HepG2 (cell line): ENCODE measurements around the gene TMEM174. TPM values are rescaled to one million over a fixed set of nuclear protein-coding genes. Genes with fewer than 3 reads are reported as not detected.

Experiments
- HNRNPH1 ChIP-seq: fragments of 200-400 bp; formaldehyde crosslinking; optimal IDR thresholded peaks from 2 replicates; pipeline ENCODE3; 2017; ENCODE audit warnings: mild to moderate bottlenecking, low read depth, low read length
- IKZF5 ChIP-seq: IDR thresholded peaks from 2 replicates; pipeline ENCODE4 v1.6.1; 2018; ENCODE audit warnings: missing genetic modification reagents, mild to moderate bottlenecking, missing compliant biosample characterization
- KLF15 ChIP-seq: sonication (generic); formaldehyde crosslinking; IDR thresholded peaks from 2 replicates; pipeline ENCODE4 v1.8.1; 2023; ENCODE audit warnings: borderline replicate concordance, mild to moderate bottlenecking, inconsistent platforms, missing genetic modification reagents, mixed read lengths
- NFE2L1 ChIP-seq: sonication (generic); formaldehyde crosslinking; IDR thresholded peaks from 2 replicates; pipeline ENCODE4 v1.4.0; 2020; ENCODE audit warnings: missing genetic modification reagents, mild to moderate bottlenecking, borderline replicate concordance
- RARA ChIP-seq: IDR thresholded peaks from 2 replicates; pipeline ENCODE4 v1.6.1; 2016; ENCODE audit warnings: missing genetic modification reagents, missing compliant biosample characterization
- XRCC5 ChIP-seq: fragments of 200-400 bp; formaldehyde crosslinking; optimal IDR thresholded peaks from 2 replicates; pipeline ENCODE3; 2017; ENCODE audit warnings: mild to moderate bottlenecking, low read length
- ZFP90 ChIP-seq: sonication (generic); formaldehyde crosslinking; IDR thresholded peaks from 2 replicates; pipeline ENCODE4 v1.8.0; 2022; ENCODE audit warnings: missing genetic modification reagents, mild to moderate bottlenecking, inconsistent platforms, borderline replicate concordance
- ZNF17 ChIP-seq: sonication (generic); formaldehyde crosslinking; IDR thresholded peaks from 2 replicates; pipeline ENCODE4 v1.5.0; 2020; ENCODE audit warnings: mild to moderate bottlenecking, missing genetic modification reagents
- ZNF318 ChIP-seq: sonication (generic); formaldehyde crosslinking; IDR thresholded peaks from 2 replicates; pipeline ENCODE4 v1.4.0; 2020; ENCODE audit warnings: mild to moderate bottlenecking, missing genetic modification reagents
- ZNF326 ChIP-seq: sonication (generic); formaldehyde crosslinking; IDR thresholded peaks from 2 replicates; pipeline ENCODE4 v1.4.0; 2020; ENCODE audit warnings: missing genetic modification reagents, borderline replicate concordance
- ZNF343 ChIP-seq: sonication (generic); formaldehyde crosslinking; IDR thresholded peaks from 2 replicates; pipeline ENCODE4 v1.4.0; 2020; ENCODE audit warnings: mild to moderate bottlenecking, missing genetic modification reagents
- ZNF446 ChIP-seq: sonication (generic); formaldehyde crosslinking; IDR thresholded peaks from 2 replicates; pipeline ENCODE4 v1.5.0; 2020; ENCODE audit warnings: mild to moderate bottlenecking, missing genetic modification reagents
- ZNF747 ChIP-seq: sonication (generic); formaldehyde crosslinking; IDR thresholded peaks from 2 replicates; pipeline ENCODE4 v1.8.1; 2023; ENCODE audit warnings: missing genetic modification reagents, mild to moderate bottlenecking, borderline replicate concordance
- ZSCAN30 ChIP-seq: sonication (generic); formaldehyde crosslinking; IDR thresholded peaks from 2 replicates; pipeline ENCODE4 v1.5.0; 2020; ENCODE audit warnings: mild to moderate bottlenecking, missing genetic modification reagents
- polyA plus RNA-seq, 8 experiments: library from polyadenylated mRNA; depleted of rRNA in 3 of 8; stranded (reverse) in 7 of 8; unstranded in 1 of 8; fragments of >200 nt; fragmentation: Illumina TruSeq in 4 of 8; extraction: Trizol in 4 of 8; gene quantifications; 2 replicates each; pipeline versions ENCODE4 v1.2.1 to v1.2.3, GENCODE V29; 2011 to 2016; ENCODE audit warnings: low read depth in 4 of 8, missing spikeins in 1 of 8, mixed read lengths in 1 of 8; ENCODE audit not compliant: insufficient read depth in 1 of 8
- total RNA-seq, 5 experiments: library from RNA; depleted of rRNA; stranded (reverse); fragments of >200 nt; fragmentation: Illumina TruSeq; extraction: Trizol; gene quantifications; 2 replicates each; pipeline ENCODE4 v1.2.3, GENCODE V29; 2016; ENCODE audit warnings: low read depth in 1 of 5
- TF ChIP-seq, protein P1 (sequence below): sonication (generic); formaldehyde crosslinking; conservative IDR thresholded peaks from 2 replicates; pipeline ENCODE4 v1.8.0; 2022; ENCODE audit warnings: missing genetic modification reagents
- TF ChIP-seq, protein P2 (sequence below): sonication (generic); formaldehyde crosslinking; conservative IDR thresholded peaks from 2 replicates; pipeline ENCODE4 v1.5.0; 2020; ENCODE audit warnings: missing genetic modification reagents

Gene TMEM174
- total and polyA plus RNA-seq, 2 of the 13 experiments (the other 11 are each of a cell fraction or from before 2014, with no cell fraction given): not detected

DNA sequence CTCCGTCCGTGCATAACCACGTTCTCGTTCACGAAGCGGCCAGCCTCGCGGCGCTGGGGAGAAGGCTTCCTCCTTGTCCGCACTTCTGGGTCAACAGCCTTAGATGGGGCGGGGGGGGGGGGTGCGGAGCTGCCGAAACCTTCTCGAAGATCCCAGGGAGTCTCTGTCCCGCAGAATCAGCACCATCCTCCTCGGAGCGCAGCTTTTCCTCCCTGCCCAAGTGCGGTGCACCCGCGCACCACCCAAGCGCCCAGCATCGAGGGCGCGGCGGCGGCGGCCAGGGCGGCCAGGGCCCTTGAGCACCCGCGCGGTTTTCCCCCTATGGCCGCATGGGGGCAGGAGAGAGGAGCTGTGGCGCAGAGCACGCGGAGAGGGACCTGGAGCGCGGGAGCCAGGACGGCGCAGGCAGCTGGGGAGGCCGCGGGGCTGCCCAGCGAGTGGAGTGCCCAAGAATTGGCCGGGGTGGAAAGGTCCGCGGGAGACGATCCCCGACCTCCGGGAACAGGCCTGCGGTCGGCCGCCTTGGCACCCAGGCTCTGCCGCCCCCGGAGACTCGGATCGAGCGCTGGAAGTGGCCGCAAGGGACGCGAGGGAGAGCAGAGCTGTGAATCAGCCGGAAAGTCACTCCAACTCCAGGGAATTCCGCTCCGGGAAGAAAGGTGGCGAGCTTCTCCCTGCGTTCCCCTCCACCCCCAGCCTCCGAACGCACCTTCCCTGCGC is 43.1 kb downstream of the TMEM174 start (continued):
- TF ChIP-seq ZNF17 (no peak), NFE2L1 (CRISPR knock-in tag) (peak; percentile 57; the same call in 1 of the 2 replicates), ZFP90 (CRISPR knock-in tag) (peak; percentile 65; the same call in 1 of the 2 replicates), ZNF747 (CRISPR knock-in tag) (peak; percentile 85), ZNF343 (CRISPR knock-in tag) (0 out of 2 replicates have a peak, but pooled peaks have one; percentile 36), HNRNPH1 (no peak), IKZF5 (CRISPR knock-in tag) (peak; percentile 67; the same call in 1 of the 2 replicates), KLF15 (CRISPR knock-in tag) (peak; percentile 77; the same call in 1 of the 2 replicates), ZSCAN30 (CRISPR knock-in tag) (no peak), ZNF318 (CRISPR knock-in tag) (no peak), ZNF326 (CRISPR knock-in tag) (no peak), RARA (no peak), XRCC5 (peak; percentile 89), ZNF446 (CRISPR knock-in tag) (no peak)
- TF ChIP-seq, protein P1, sequence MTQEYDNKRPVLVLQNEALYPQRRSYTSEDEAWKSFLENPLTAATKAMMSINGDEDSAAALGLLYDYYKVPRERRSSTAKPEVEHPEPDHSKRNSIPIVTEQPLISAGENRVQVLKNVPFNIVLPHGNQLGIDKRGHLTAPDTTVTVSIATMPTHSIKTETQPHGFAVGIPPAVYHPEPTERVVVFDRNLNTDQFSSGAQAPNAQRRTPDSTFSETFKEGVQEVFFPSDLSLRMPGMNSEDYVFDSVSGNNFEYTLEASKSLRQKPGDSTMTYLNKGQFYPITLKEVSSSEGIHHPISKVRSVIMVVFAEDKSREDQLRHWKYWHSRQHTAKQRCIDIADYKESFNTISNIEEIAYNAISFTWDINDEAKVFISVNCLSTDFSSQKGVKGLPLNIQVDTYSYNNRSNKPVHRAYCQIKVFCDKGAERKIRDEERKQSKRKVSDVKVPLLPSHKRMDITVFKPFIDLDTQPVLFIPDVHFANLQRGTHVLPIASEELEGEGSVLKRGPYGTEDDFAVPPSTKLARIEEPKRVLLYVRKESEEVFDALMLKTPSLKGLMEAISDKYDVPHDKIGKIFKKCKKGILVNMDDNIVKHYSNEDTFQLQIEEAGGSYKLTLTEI (CRISPR knock-in tag): no peak
- TF ChIP-seq, protein P2, sequence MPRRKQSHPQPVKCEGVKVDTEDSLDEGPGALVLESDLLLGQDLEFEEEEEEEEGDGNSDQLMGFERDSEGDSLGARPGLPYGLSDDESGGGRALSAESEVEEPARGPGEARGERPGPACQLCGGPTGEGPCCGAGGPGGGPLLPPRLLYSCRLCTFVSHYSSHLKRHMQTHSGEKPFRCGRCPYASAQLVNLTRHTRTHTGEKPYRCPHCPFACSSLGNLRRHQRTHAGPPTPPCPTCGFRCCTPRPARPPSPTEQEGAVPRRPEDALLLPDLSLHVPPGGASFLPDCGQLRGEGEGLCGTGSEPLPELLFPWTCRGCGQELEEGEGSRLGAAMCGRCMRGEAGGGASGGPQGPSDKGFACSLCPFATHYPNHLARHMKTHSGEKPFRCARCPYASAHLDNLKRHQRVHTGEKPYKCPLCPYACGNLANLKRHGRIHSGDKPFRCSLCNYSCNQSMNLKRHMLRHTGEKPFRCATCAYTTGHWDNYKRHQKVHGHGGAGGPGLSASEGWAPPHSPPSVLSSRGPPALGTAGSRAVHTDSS (CRISPR knock-in tag): no peak
